Skeletal muscle tissue (tissue), 4 donors: ENCODE measurements around the gene HAVCR1. TPM values are rescaled to one million over a fixed set of nuclear protein-coding genes. Genes with fewer than 3 reads are reported as not detected.
"Not testable (repeated sequence)": the region's sequence is repeated elsewhere in the genome, so short reads cannot be mapped to it uniquely, and the experiment has no call there.

Source experiments
- H3K27ac ChIP-seq: one replicate; pipeline ENCODE4 v1.7.0; 2013; ENCODE audit warnings: mild to moderate bottlenecking, low read depth, low read length, inconsistent platforms
- H3K27me3 ChIP-seq, 3 donors: one replicate each; pipeline ENCODE4 v1.7.0; 2013; ENCODE audit warnings: low read length in 3 of 3; ENCODE audit not compliant: control insufficient read depth in 3 of 3, insufficient read depth in 3 of 3
- H3K36me3 ChIP-seq, 3 donors: one replicate each; pipeline ENCODE4 v1.7.0; 2013; ENCODE audit warnings: low read length in 3 of 3; ENCODE audit not compliant: control insufficient read depth in 3 of 3, insufficient read depth in 3 of 3
- H3K4me1 ChIP-seq, 3 donors: one replicate each; pipeline ENCODE4 v1.7.0; 2013; ENCODE audit warnings: low read length in 3 of 3, mild to moderate bottlenecking in 3 of 3; ENCODE audit not compliant: control insufficient read depth in 3 of 3, insufficient read depth in 3 of 3
- H3K4me3 ChIP-seq, 3 donors: one replicate each; pipeline ENCODE4 v1.7.0; 2013; ENCODE audit warnings: low read length in 3 of 3
- H3K9ac ChIP-seq, 3 donors: one replicate each; pipeline ENCODE4 v1.7.0; 2013; ENCODE audit warnings: low read length in 3 of 3, mild to moderate bottlenecking in 3 of 3, moderate library complexity in 2 of 3, low read depth in 1 of 3
- H3K9me3 ChIP-seq, 3 donors: one replicate each; pipeline ENCODE4 v1.7.0; 2013; ENCODE audit warnings: low read length in 3 of 3; ENCODE audit not compliant: control insufficient read depth in 3 of 3
- total RNA-seq: library from RNA; depleted of rRNA; stranded (reverse); fragments of >200 nt; gene quantifications from one replicate; pipeline ENCODE4 v1.2.3, GENCODE V29; 2014
- donor health status: Osteomylitis.

HAVCR1 gene
- total RNA-seq, 1 donor from 2014 or later: 0.52 TPM

DNA sequence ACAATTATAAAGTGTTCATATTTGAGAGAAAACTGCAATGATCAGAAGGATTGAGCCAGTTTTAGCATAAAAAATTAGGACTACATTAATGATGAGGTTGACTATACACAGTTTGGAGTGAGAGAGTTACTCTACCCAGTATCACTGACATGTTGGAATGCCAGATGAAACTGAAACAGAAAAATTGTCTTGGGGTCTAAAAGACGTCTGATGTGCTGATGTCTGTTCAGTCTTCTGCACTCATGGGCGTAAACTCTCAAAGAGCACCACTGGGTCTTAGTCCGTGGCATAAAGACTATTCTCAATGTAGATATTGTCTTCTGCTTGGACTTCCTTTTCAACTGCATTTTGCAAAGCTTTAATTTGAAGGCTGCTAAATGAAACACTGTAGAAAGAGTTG, 29.5 kb downstream of the HAVCR1 start:
- Histone ChIP-seq H3K9me3 (no peaks in the 10 kb centered on the region), H3K27ac (no peak overlapping the region), H3K36me3 (no peaks in the 10 kb centered on the region), H3K9ac (no peak overlapping the region), H3K27me3 (no peaks in the 10 kb centered on the region), H3K4me1 (no peaks in the 10 kb centered on the region), H3K4me3 (no peak overlapping the region)

DNA sequence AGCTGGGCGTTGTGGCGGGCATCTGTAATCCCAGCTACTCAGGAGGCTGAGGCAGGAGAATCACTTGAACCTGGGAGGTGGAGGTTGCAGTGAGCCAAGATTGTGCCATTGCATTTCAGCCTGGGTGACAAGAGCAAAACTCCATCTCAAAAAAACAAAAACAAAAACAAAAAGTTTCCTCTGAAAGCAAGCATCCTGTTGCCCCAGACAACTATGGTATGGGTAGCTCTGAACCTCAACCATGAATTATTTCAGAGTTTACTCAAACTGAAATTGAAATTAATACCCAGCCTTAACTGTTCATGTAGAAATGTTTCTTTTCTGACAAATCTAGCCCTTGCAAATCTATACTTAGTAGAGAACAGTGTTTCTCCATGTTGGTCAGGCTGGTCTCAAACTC, 31.3 kb downstream of the HAVCR1 start:
- not testable (repeated sequence) for H3K9ac ChIP-seq, H3K36me3 ChIP-seq, H3K27ac ChIP-seq, H3K27me3 ChIP-seq, H3K4me3 ChIP-seq, H3K9me3 ChIP-seq, H3K4me1 ChIP-seq

DNA sequence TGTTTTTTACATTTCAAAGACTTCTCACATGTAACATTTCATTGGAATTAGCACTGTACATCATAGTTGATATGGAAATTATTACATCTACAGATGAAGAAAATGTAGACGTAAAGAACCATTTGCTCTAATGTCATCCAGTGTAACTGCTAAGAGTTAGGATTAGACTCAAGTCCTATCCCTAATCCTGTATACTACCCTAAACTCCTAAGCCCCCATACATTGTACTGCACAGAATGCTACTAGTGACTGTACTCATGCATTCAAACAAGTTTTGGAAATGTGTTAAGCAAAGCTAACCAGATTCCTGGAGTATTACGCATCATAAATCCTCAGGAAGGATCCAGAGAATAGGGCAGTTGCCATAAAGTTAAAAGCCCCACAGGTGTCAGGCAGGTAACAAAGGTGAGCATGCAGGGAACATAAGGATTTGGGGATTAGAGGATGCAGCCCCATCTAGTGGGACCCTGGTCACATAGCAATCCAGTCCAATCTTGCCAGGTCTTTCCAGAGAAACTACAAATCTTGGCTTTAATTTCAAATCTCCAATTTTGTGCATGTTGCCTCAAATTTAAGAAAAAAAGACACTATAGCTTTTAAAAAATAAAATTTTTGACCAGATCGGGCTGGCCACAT, 32.0 kb downstream of the HAVCR1 start:
- no peaks in the 10 kb centered on the region for H3K27me3 ChIP-seq
- H3K4me1 ChIP-seq: no peaks in the 10 kb centered on the region
- no peaks in the 10 kb centered on the region for H3K36me3 ChIP-seq
- H3K4me3 ChIP-seq: no peak overlapping the region
- H3K9ac ChIP-seq: no peak overlapping the region
- H3K9me3 ChIP-seq: no peaks in the 10 kb centered on the region
- H3K27ac ChIP-seq: no peak overlapping the region

DNA sequence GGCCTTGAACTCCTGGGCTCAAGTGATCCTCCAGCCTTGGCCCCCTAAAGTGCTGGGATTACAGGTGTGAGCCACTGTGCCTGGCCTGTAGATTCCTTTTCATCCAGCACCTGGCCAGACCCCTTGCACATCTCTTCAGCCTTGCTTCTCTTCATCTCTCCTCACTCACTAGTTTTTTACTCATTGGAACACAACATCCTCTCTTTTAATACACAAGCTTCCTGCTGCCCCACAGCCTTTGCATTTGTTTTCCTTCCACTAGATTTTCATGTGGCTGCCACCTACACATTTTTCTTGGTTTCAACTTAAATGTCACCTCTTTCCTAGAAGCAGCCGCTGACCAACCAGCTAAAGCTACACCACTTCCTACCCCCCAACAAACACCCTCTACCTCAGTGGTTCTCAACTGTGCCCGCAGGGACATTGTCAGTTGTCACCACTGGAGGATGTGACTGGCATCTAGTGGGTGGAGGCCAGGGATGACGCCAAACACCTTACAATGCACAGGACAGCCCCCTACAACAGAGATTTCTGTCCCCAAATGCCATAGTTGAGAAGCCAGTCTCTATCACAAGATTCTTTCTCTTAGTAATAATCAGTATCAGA, 33.7 kb downstream of the HAVCR1 start:
- no peaks in the 10 kb centered on the region for H3K27me3 ChIP-seq
- H3K36me3 ChIP-seq: no peaks in the 10 kb centered on the region
- H3K4me1 ChIP-seq: peaks cover 0 to 2% (median 0%) of the 10 kb centered on the region in 3 donors
- H3K9ac ChIP-seq: no peak overlapping the region
- no peaks in the 10 kb centered on the region for H3K9me3 ChIP-seq
- no peak overlapping the region for H3K4me3 ChIP-seq
- no peak overlapping the region for H3K27ac ChIP-seq

DNA sequence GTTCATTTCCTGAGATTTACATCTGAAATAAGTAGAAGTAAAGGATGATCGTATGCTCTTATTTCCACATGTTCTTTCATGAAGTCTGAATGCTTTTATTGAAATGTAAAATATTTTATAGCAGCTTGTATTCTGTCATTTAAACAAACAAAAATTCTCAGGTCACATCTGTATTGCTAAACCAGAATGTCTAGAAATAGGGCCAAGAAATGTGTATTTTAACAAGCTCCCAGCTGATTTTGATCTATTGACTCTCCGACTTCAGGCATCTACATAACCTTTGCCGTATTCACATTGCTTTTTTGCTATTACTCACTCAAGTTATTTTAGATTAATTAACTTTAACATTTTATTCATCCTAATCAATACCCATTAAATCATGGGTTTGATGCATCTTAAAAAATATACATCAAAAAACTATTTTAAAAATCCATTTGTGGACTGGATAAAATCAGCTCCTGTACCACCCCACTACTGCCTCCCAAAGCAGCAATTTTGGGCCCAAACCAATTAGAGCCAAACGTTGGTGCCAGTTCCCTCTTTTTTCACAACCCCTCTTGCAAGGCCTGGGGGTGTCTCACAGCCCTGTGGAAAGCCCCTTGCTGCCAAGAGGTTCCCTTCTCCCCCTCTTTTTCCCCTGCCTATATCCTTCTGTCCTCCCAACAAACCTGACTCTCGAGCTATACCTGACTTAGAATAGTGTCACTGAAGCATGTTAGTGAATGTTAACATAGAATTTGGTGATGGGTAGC, 34.5 kb downstream of the HAVCR1 start:
- Histone ChIP-seq H3K9ac (no peak overlapping the region), H3K9me3 (no peaks in the 10 kb centered on the region), H3K4me3 (no peak overlapping the region), H3K27me3 (no peaks in the 10 kb centered on the region), H3K27ac (no peak overlapping the region), H3K4me1 (peaks cover 0 to 2% (median 0%) of the 10 kb centered on the region in 3 donors), H3K36me3 (no peaks in the 10 kb centered on the region)

DNA sequence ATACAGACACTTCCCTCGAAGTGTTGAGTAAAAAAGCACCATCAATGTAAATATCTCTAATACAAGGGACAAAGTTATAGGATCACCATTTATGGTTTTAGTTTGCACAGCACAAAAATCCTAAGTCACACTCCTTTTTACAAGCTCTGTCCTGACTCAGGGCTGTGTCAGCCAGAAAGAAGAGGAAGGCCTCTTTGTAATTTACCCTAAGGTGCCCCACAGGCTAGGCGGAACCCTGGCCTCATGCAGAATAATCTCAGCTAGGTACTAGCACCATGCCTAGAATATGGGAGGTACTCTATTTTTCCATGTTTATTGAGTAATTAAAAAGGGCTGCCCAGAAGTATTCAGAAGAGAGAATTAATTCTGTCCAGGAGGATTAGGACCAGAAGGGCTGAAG, 36.9 kb downstream of the HAVCR1 start:
- Histone ChIP-seq H3K36me3 (no peaks in the 10 kb centered on the region), H3K27ac (no peak overlapping the region), H3K27me3 (no peaks in the 10 kb centered on the region), H3K9ac (no peak overlapping the region), H3K4me3 (no peak overlapping the region), H3K9me3 (peaks cover 0 to 8% (median 0%) of the 10 kb centered on the region in 3 donors), H3K4me1 (peaks cover 0 to 2% (median 0%) of the 10 kb centered on the region in 3 donors)

DNA sequence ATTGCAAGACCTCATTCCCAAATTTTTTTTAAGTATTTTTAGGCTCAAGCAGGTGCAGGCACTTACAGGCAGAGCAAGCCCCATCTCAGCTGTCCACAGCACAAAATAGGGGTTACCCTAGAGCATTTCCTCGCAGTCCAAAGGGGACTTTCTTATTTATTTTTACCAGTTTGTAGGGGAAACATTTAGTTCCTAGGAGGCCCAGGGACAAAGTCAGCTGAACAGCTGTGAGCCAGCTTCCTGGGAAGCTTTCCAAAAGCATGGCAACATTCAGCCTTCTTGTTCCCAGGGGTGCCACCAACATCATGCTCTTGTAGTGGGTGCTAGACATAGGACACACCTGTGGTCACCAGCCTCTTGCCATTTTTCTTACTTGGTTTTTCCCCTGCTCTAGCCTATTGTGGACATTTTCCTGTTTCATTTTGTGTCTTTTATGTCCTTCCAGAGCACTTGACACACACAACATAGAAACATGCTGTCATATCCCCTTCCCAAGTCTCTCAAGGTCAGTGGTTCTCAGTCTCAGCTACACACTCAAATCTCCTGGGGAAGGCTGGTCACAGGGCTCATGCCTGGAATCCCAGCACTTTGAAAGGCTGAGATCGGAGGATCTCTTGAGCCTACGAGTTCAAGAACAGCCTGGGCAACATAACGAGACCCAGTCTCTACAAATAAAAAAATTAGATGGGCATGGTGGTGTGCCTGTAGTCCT, 38.2 kb downstream of the HAVCR1 start:
- Histone ChIP-seq H3K27ac (no peak overlapping the region), H3K36me3 (no peaks in the 10 kb centered on the region)

DNA sequence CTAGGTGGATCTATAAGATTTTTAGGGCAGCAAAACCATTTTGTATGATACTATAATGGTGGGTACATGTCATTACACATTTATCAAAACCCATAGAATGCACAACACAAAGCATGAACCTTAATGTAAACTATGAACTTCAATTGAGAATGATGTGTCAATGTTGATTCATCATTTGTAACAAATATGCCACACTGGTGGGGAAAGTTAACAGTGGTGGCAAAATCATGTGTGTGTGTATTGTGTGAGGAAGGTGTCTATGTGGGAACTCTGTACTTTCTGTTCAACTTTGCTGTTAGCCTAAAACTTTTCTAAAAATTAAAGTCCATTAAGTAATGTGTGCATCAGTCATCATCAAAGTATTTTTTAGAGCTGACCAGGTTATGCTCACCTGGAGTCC, 38.9 kb downstream of the HAVCR1 start:
- Histone ChIP-seq H3K9me3 (peaks cover 0 to 8% (median 0%) of the 10 kb centered on the region in 3 donors), H3K9ac (no peak overlapping the region), H3K4me3 (no peak overlapping the region), H3K36me3 (no peaks in the 10 kb centered on the region), H3K27ac (no peak overlapping the region), H3K27me3 (no peaks in the 10 kb centered on the region), H3K4me1 (peaks cover 0 to 2% (median 0%) of the 10 kb centered on the region in 3 donors)

More for the DNA sequence above, 38.2 kb downstream of the HAVCR1 start:
- H3K9me3 ChIP-seq: peaks cover 0 to 8% (median 0%) of the 10 kb centered on the region in 3 donors
- H3K4me1 ChIP-seq: peaks cover 0 to 2% (median 0%) of the 10 kb centered on the region in 3 donors
- no peaks in the 10 kb centered on the region for H3K27me3 ChIP-seq
- no peak overlapping the region for H3K9ac ChIP-seq
- H3K4me3 ChIP-seq: no peak overlapping the region

DNA sequence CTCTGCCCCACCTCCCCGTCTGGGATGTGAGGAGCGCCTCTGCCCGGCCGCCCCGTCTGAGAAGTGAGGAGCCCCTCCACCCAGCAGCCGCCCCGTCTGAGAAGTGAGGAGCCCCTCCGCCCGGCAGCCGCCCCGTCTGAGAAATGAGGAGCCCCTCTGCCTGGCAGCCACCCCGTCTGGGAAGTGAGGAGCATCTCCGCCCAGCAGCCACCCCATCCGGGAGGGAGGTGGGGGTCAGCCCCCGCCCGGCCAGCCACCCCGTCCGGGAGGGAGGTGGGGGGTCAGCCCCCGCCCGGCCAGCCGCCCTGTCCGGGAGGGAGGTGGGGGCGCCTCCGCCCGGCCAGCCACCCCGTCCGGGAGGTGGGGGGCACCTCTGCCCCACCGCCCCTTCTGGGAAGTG, 44.8 kb downstream of the HAVCR1 start:
- not testable (repeated sequence) for H3K9me3 ChIP-seq, H3K27me3 ChIP-seq, H3K27ac ChIP-seq, H3K9ac ChIP-seq, H3K4me1 ChIP-seq, H3K36me3 ChIP-seq, H3K4me3 ChIP-seq

DNA sequence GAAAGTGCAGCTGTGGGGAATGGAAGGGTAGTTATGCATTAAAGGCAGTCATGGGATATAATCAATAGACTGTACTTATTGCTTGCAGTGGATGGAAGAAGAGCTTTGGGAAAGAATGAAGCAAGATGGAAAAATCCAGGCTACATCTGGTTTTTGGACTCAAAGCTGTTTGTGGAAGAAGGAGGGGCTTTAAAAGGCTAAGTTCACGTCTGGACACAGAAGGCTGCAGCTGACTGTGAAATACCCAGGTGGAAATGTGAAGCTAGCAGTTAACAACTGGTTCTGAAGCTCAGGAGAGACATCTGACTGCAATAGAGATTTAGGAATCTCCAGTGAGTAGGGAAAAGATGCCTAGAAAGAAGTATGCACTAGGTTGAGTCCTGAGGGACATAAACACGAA, 52.7 kb downstream of the HAVCR1 start:
- H3K27ac ChIP-seq: no peak overlapping the region
- H3K9me3 ChIP-seq: no peaks in the 10 kb centered on the region
- no peak overlapping the region for H3K4me3 ChIP-seq
- H3K4me1 ChIP-seq: no peaks in the 10 kb centered on the region
- no peaks in the 10 kb centered on the region for H3K36me3 ChIP-seq
- no peak overlapping the region for H3K9ac ChIP-seq
- no peaks in the 10 kb centered on the region for H3K27me3 ChIP-seq
